Measurements from ENCODE around the gene PAX3.

DNA sequence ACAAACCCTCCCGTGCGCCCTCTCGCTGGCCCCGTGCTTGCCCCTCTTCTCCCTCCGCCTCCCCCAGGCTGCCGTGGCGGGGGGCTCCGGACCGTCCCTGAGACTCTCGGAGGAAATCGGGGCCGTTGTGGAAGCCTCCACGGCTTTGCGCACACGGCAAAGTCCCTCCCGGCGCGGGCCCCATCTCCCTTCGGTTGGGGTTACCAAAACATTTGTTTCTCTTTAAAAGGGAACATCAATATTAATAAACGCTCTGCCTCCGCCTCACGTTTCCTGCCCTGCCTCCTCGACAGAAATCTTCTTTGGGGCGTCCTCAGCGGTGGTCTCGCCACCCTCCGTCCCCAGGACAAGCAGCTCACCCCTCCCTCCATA is 3.8 kb downstream of the PAX3 start:
- TF ChIP-seq CTCF (IDR thresholded peaks at IDR 0.05) (no peak), ELF4 (CRISPR knock-in tag; IDR thresholded peaks at IDR 0.05; ENCODE audit: low read depth) (no peak)
- TF ChIP-seq, protein P1, sequence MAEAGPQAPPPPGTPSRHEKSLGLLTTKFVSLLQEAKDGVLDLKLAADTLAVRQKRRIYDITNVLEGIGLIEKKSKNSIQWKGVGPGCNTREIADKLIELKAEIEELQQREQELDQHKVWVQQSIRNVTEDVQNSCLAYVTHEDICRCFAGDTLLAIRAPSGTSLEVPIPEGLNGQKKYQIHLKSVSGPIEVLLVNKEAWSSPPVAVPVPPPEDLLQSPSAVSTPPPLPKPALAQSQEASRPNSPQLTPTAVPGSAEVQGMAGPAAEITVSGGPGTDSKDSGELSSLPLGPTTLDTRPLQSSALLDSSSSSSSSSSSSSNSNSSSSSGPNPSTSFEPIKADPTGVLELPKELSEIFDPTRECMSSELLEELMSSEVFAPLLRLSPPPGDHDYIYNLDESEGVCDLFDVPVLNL (CRISPR knock-in tag; IDR thresholded peaks at IDR 0.05; ENCODE audit: borderline replicate concordance, low read depth) = no peak
- TF ChIP-seq, protein P2, sequence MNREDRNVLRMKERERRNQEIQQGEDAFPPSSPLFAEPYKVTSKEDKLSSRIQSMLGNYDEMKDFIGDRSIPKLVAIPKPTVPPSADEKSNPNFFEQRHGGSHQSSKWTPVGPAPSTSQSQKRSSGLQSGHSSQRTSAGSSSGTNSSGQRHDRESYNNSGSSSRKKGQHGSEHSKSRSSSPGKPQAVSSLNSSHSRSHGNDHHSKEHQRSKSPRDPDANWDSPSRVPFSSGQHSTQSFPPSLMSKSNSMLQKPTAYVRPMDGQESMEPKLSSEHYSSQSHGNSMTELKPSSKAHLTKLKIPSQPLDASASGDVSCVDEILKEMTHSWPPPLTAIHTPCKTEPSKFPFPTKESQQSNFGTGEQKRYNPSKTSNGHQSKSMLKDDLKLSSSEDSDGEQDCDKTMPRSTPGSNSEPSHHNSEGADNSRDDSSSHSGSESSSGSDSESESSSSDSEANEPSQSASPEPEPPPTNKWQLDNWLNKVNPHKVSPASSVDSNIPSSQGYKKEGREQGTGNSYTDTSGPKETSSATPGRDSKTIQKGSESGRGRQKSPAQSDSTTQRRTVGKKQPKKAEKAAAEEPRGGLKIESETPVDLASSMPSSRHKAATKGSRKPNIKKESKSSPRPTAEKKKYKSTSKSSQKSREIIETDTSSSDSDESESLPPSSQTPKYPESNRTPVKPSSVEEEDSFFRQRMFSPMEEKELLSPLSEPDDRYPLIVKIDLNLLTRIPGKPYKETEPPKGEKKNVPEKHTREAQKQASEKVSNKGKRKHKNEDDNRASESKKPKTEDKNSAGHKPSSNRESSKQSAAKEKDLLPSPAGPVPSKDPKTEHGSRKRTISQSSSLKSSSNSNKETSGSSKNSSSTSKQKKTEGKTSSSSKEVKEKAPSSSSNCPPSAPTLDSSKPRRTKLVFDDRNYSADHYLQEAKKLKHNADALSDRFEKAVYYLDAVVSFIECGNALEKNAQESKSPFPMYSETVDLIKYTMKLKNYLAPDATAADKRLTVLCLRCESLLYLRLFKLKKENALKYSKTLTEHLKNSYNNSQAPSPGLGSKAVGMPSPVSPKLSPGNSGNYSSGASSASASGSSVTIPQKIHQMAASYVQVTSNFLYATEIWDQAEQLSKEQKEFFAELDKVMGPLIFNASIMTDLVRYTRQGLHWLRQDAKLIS (CRISPR knock-in tag; IDR thresholded peaks at IDR 0.05; ENCODE audit: borderline replicate concordance) = no peak

All from WTC11 (cell line).